Uterus (tissue), 2 donors: ENCODE measurements around the gene SET.

ENCODE experiments used
- CTCF ChIP-seq, 4 experiments: fragments of 200-600 bp in 2 of 4; fragments of 450-650 bp in 2 of 4; sonication (generic) in 2 of 4; IDR thresholded peaks; one replicate each; pipeline ENCODE4 v1.5.1; 2016 to 2019; ENCODE audit warnings: antibody characterized with exemption in 4 of 4, mild to moderate bottlenecking in 2 of 4, moderate library complexity in 1 of 4
- POLR2A ChIP-seq, 2 donors: fragments of 450-650 bp; IDR thresholded peaks; one replicate each; pipeline ENCODE4 v1.6.1; 2016; ENCODE audit warnings: antibody characterized with exemption in 2 of 2, mild to moderate bottlenecking in 1 of 2, moderate library complexity in 1 of 2

GRCh38 chr9:128706671-128707381 is 17.8 kb downstream of the SET start:
- TF ChIP-seq CTCF (IDR thresholded peaks at IDR 0.05) = no peak
- no peak for TF ChIP-seq POLR2A (IDR thresholded peaks at IDR 0.05)
